WTC11 (cell line): ENCODE results near the gene SDF2L1. TPM values are rescaled to one million over a fixed set of nuclear protein-coding genes. Genes with fewer than 3 reads are reported as not detected.
"Not testable (repeated sequence)": the region's sequence is repeated elsewhere in the genome, so short reads cannot be mapped to it uniquely, and the experiment has no call there.

ENCODE experiments used
- ATAC-seq: fragments of 200-7000 bp; cut with Tn5 transposase; 2 replicates; pipeline ENCODE4 v1.10.0; 2021; ENCODE audit warnings: mild to moderate bottlenecking, moderate library complexity
- CTCF ChIA-PET: fragments of 300-600 bp; sonication (Branson Sonifier 250); formaldehyde crosslinking; loops from one replicate; lab custom pipeline; 2021; ENCODE audit warnings: antibody characterized with exemption; lab: Charles Lee
- POLR2A ChIA-PET: fragments of 350-600 bp; sonication (Branson Sonifier 250); formaldehyde crosslinking; loops from one replicate; lab custom pipeline; 2021; ENCODE audit warnings: antibody characterized with exemption; lab: Charles Lee
- DNase-seq: peaks from one replicate; pipeline ENCODE4 v3.0.0; 2021; ENCODE audit warnings: low spot score
- H3K27ac Mint-ChIP-seq: 2 replicates; pipeline ENCODE4 v1.8.0; 2021; ENCODE audit warnings: mixed read lengths
- H3K27me3 Mint-ChIP-seq: 2 replicates; pipeline ENCODE4 v1.8.0; 2021; ENCODE audit warnings: low read depth, mild to moderate bottlenecking, moderate library complexity, mixed read lengths
- H3K36me3 Mint-ChIP-seq: 2 replicates; pipeline ENCODE4 v1.8.0; 2021; ENCODE audit warnings: mixed read lengths
- H3K4me1 Mint-ChIP-seq: 2 replicates; pipeline ENCODE4 v1.8.0; 2022; ENCODE audit warnings: mixed read lengths
- H3K4me3 Mint-ChIP-seq: 2 replicates; pipeline ENCODE4 v1.8.0; 2021; ENCODE audit warnings: mild to moderate bottlenecking, moderate library complexity, mixed read lengths
- H3K9me3 Mint-ChIP-seq: 2 replicates; pipeline ENCODE4 v1.8.0; 2021; ENCODE audit warnings: mixed read lengths
- AFF4 ChIP-seq: sonication (generic); formaldehyde crosslinking; IDR thresholded peaks from 2 replicates; pipeline ENCODE4 v1.8.1; 2023; ENCODE audit warnings: mild to moderate bottlenecking, missing genetic modification reagents, borderline replicate concordance
- CBFB ChIP-seq: sonication (generic); formaldehyde crosslinking; IDR thresholded peaks from 2 replicates; pipeline ENCODE4 v1.8.1; 2022; ENCODE audit warnings: mild to moderate bottlenecking, low read depth, missing genetic modification reagents
- CREB1 ChIP-seq: sonication (generic); formaldehyde crosslinking; IDR thresholded peaks from 2 replicates; pipeline ENCODE4 v1.8.0; 2023; ENCODE audit warnings: mild to moderate bottlenecking, missing genetic modification reagents
- CREM ChIP-seq: sonication (generic); formaldehyde crosslinking; IDR thresholded peaks from 2 replicates; pipeline ENCODE4 v1.8.1; 2022; ENCODE audit warnings: mild to moderate bottlenecking, missing genetic modification reagents, moderate library complexity
- ESRRA ChIP-seq: sonication (generic); formaldehyde crosslinking; IDR thresholded peaks from 2 replicates; pipeline ENCODE4 v1.8.1; 2022; ENCODE audit warnings: mild to moderate bottlenecking, missing genetic modification reagents, borderline replicate concordance
- FOXK1 ChIP-seq: sonication (generic); formaldehyde crosslinking; IDR thresholded peaks from 2 replicates; pipeline ENCODE4 v1.8.0; 2022; ENCODE audit warnings: mild to moderate bottlenecking, moderate library complexity, missing genetic modification reagents
- GRHL2 ChIP-seq: fragments of 250-450 bp; sonication (Bioruptor Pico); IDR thresholded peaks from 2 replicates; pipeline ENCODE4 v1.8.0; 2022; ENCODE audit warnings: mild to moderate bottlenecking, moderate library complexity; ENCODE audit not compliant: insufficient replicate concordance, severe bottlenecking
- GTF2I ChIP-seq: fragments of 250-450 bp; sonication (Bioruptor Pico); conservative IDR thresholded peaks from 2 replicates; pipeline ENCODE4 v1.4.0; 2021; ENCODE audit warnings: mild to moderate bottlenecking
- IRF1 ChIP-seq: sonication (generic); formaldehyde crosslinking; IDR thresholded peaks from 2 replicates; pipeline ENCODE4 v1.8.0; 2023; ENCODE audit warnings: missing genetic modification reagents
- IRF2 ChIP-seq: sonication (generic); formaldehyde crosslinking; IDR thresholded peaks from 2 replicates; pipeline ENCODE4 v1.8.0; 2022; ENCODE audit warnings: low read depth, missing genetic modification reagents, borderline replicate concordance
- JUN ChIP-seq: sonication (generic); formaldehyde crosslinking; IDR thresholded peaks from 2 replicates; pipeline ENCODE4 v1.8.0; 2023; ENCODE audit warnings: mild to moderate bottlenecking, missing genetic modification reagents
- MXD4 ChIP-seq: fragments of 250-450 bp; sonication (Bioruptor Pico); IDR thresholded peaks from 2 replicates; pipeline ENCODE4 v1.8.0; 2021; ENCODE audit warnings: mild to moderate bottlenecking, moderate library complexity, borderline replicate concordance
- NFATC4 ChIP-seq: fragments of 250-450 bp; sonication (Bioruptor Pico); IDR thresholded peaks from 2 replicates; pipeline ENCODE4 v1.9.0; 2021; ENCODE audit warnings: mild to moderate bottlenecking
- NFYB ChIP-seq: sonication (generic); formaldehyde crosslinking; conservative IDR thresholded peaks from 2 replicates; pipeline ENCODE4 v1.8.0; 2022; ENCODE audit warnings: low read depth, missing genetic modification reagents
- NR3C1 ChIP-seq: sonication (generic); formaldehyde crosslinking; conservative IDR thresholded peaks from 2 replicates; pipeline ENCODE4 v1.8.1; 2023; ENCODE audit warnings: low read depth, mild to moderate bottlenecking, missing genetic modification reagents
- OVOL2 ChIP-seq: fragments of 250-450 bp; sonication (Bioruptor Pico); IDR thresholded peaks from 2 replicates; pipeline ENCODE4 v1.9.0; 2021; ENCODE audit warnings: mild to moderate bottlenecking, borderline replicate concordance
- PRRX2 ChIP-seq: fragments of 250-450 bp; sonication (Bioruptor Pico); IDR thresholded peaks from 2 replicates; pipeline ENCODE4 v1.8.0; 2021; ENCODE audit warnings: mild to moderate bottlenecking
- SMAD3 ChIP-seq: sonication (generic); formaldehyde crosslinking; IDR thresholded peaks from 2 replicates; pipeline ENCODE4 v1.8.0; 2022; ENCODE audit warnings: missing genetic modification reagents, mild to moderate bottlenecking, borderline replicate concordance
- ZBTB21 ChIP-seq: sonication (generic); formaldehyde crosslinking; IDR thresholded peaks from 2 replicates; pipeline ENCODE4 v1.8.1; 2023; ENCODE audit warnings: mild to moderate bottlenecking, missing genetic modification reagents, borderline replicate concordance
- ZNF121 ChIP-seq: sonication (generic); formaldehyde crosslinking; IDR thresholded peaks from 2 replicates; pipeline ENCODE4 v1.8.0; 2023; ENCODE audit warnings: missing genetic modification reagents
- ZNF232 ChIP-seq: sonication (generic); formaldehyde crosslinking; IDR thresholded peaks from 2 replicates; pipeline ENCODE4 v1.8.0; 2022; ENCODE audit warnings: mild to moderate bottlenecking, missing genetic modification reagents
- total RNA-seq: library from RNA; stranded (reverse); gene quantifications from 3 replicates; pipeline ENCODE4 v1.2.3, GENCODE V29; 2021
- TF ChIP-seq, protein P1 (sequence below): fragments of 200-600 bp; IDR thresholded peaks from 2 replicates; pipeline ENCODE4 v1.8.0; 2022; ENCODE audit warnings: antibody characterized with exemption

The SDF2L1 gene
- total RNA-seq, 1 experiment from 2014 or later, result 73.6 TPM

- no peak for TF ChIP-seq ZNF232 (CRISPR knock-in tag)
- no peak for TF ChIP-seq CREM (CRISPR knock-in tag)
- TF ChIP-seq, all 79 proteins: peak for 0
Measured at GRCh38 chr22:21606775-21607174, 35.3 kb upstream of the SDF2L1 start (continued).

- H3K9me3 Mint-ChIP-seq, H3K4me1 Mint-ChIP-seq, ATAC-seq, DNase-seq, H3K4me3 Mint-ChIP-seq, H3K27me3 Mint-ChIP-seq, H3K27ac Mint-ChIP-seq: not testable (repeated sequence)
- POLR2A ChIA-PET, result interaction anchor here (0.6 kb wide), 1 partner anchor 176 kb away, joined by 3 read pairs; no protein-coding TSS in a partner anchor
- CTCF ChIA-PET, result interaction anchor here (1.0 to 1.5 kb wide), 2 partner anchors 20 to 32 kb away, joined by 3 read pairs; partner anchors contain the start of genes SDF2L1 and YDJC
- H3K36me3 Mint-ChIP-seq, result peaks cover 38% of the 10 kb centered on the region
Measured at GRCh38 chr22:21609556-21610157, 32.4 kb upstream of the SDF2L1 start.

DNA sequence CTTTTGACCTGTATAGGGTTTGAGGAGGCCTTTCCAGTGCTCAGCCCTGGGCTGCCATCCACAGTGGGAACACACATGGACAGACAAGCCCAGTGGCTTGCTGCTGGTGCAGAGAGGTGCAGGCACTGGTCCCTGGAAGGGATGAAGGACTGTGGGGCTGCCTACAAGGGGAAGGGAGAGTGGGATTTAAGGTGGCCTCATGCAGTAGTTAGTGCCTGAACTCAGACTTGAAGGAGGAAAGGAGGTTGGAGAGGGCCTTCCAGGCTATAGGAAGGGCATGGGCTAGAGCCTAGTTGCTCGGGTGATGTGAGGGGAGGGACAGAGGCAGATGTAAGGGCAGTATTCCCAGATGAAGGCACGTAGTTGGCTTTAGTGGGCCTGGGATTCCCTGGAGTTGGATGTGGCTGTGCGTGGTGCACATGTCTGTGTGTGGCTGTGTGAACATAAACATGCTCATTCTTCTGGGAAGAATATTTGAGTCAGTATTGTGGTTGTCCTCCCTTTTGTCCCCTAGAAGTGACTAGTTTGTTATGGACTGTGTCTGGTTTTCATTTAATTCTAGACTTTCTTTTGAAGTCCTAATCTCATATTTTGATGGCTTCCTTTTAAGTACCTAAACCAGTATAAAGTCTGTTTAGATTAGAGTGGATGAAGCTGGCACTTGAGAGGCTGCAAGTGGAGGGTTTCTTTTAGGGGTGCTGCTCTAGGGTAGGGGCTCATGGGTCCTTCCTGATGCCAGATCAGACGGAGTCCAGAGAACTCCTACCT is 30.7 kb upstream of the SDF2L1 start:
- Mint-ChIP-seq H3K36me3 (peaks cover 48% of the 10 kb centered on the region), H3K9me3 (no peaks in the 10 kb centered on the region), H3K27ac (no peak overlapping the region), H3K4me3 (no peak overlapping the region), H3K4me1 (no peaks in the 10 kb centered on the region), H3K27me3 (no peaks in the 10 kb centered on the region)
- ATAC-seq, result no peak
- DNase-seq, result no peak
- ChIA-PET POLR2A (no interaction called here), CTCF (no interaction called here)
- no peak for TF ChIP-seq IRF1
- TF ChIP-seq SMAD3, result no peak
- TF ChIP-seq ZBTB21, result no peak
- no peak for TF ChIP-seq NFATC4 (CRISPR knock-in tag)
- TF ChIP-seq CBFB (CRISPR knock-in tag), result no peak
- no peak for TF ChIP-seq MXD4 (CRISPR knock-in tag)
- no peak for TF ChIP-seq NR3C1 (CRISPR knock-in tag)
- no peak for TF ChIP-seq ZNF121 (CRISPR knock-in tag)
- no peak for TF ChIP-seq OVOL2 (CRISPR knock-in tag)
- no peak for TF ChIP-seq JUN (CRISPR knock-in tag)

- no peak overlapping the region for H3K4me3 Mint-ChIP-seq
- no peaks in the 10 kb centered on the region for H3K27me3 Mint-ChIP-seq
- ChIA-PET POLR2A (no interaction called here), CTCF (interaction anchor here (1.2 to 2.5 kb wide), 2 partner anchors 16 to 19 kb away, joined by 4 to 11 read pairs; partner anchors contain the start of gene YDJC)
- H3K36me3 Mint-ChIP-seq, result peaks cover 46% of the 10 kb centered on the region
- H3K9me3 Mint-ChIP-seq, result no peaks in the 10 kb centered on the region
- ATAC-seq (peak; percentile 87), DNase-seq (peak; percentile 32)
- H3K27ac Mint-ChIP-seq, result no peak overlapping the region
- no peaks in the 10 kb centered on the region for H3K4me1 Mint-ChIP-seq
- TF ChIP-seq, protein P1, sequence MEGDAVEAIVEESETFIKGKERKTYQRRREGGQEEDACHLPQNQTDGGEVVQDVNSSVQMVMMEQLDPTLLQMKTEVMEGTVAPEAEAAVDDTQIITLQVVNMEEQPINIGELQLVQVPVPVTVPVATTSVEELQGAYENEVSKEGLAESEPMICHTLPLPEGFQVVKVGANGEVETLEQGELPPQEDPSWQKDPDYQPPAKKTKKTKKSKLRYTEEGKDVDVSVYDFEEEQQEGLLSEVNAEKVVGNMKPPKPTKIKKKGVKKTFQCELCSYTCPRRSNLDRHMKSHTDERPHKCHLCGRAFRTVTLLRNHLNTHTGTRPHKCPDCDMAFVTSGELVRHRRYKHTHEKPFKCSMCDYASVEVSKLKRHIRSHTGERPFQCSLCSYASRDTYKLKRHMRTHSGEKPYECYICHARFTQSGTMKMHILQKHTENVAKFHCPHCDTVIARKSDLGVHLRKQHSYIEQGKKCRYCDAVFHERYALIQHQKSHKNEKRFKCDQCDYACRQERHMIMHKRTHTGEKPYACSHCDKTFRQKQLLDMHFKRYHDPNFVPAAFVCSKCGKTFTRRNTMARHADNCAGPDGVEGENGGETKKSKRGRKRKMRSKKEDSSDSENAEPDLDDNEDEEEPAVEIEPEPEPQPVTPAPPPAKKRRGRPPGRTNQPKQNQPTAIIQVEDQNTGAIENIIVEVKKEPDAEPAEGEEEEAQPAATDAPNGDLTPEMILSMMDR, result no peak
- TF ChIP-seq CREB1 (CRISPR knock-in tag) (no peak), GRHL2 (CRISPR knock-in tag) (no peak), IRF2 (CRISPR knock-in tag) (no peak), AFF4 (CRISPR knock-in tag) (no peak), FOXK1 (CRISPR knock-in tag) (no peak), NR3C1 (CRISPR knock-in tag) (no peak), ESRRA (CRISPR knock-in tag) (no peak), OVOL2 (CRISPR knock-in tag) (no peak), NFYB (CRISPR knock-in tag) (no peak), GTF2I (CRISPR knock-in tag) (no peak), PRRX2 (CRISPR knock-in tag) (no peak)
Measured at GRCh38 chr22:21612858-21613257, 29.2 kb upstream of the SDF2L1 start.
